ENCODE data around the gene RAX.

The RAX gene

DNA sequence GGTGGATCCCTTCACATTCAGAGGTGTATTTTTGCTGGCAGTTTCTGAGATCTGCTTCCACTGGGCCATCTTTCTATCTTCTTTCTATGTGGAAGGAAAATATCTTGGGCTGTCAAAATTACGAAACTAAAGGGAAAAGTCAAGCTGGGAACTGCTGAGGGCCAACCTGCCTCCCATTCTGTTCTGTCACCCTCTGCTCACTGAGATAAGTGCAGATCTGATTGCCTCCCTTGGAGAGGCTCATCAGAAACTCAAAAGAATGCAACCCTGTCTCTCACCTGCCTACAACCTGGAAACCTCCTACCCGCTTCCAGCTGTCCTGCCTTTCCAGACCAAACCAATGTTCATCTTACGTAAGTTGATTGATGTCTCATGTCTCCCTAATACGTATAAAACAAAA is 26.5 kb downstream of the RAX start:
- DNase-seq (ENCODE audit: low read depth) = no peak

DNA sequence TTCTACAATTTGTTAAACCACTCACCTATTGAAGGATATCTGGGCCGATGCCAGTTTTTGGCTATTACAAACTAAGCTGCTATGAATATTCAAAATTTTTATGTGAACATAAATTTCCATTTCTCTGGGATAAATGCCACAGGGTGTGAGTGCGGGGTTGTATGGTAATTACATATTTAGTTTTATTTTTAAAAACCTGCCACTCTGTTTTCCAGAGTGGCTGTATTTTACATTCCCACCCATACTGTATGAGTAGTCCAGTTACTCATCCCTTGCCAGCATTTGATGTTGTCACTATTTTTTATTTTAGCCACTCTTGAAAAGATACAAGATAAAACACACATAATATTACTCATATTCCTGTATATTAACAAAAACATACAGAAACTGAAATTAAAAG is 30.3 kb downstream of the RAX start:
- DNase-seq (ENCODE audit: low read depth) = no peak

DNA sequence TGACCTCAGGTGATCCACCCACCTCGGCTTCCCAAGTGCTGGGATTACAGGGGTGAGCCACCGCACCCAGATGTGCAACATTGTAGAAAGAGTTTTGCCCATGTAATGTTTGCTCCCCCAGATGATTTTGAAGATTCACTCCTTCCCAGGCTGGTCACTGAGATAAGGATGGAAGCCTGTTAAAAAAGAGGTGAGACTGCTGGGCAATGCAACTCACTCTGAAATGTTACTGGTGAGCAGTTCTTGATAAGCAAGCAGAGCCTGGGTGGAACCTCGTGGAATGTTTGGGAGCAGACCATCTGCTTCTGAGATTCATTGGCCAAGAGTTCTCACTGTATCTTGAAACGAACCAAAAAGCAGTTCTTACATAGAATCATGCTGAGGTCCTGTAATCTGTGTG is 33.6 kb downstream of the RAX start:
- no peak for DNase-seq (ENCODE audit: low read depth)

DNA sequence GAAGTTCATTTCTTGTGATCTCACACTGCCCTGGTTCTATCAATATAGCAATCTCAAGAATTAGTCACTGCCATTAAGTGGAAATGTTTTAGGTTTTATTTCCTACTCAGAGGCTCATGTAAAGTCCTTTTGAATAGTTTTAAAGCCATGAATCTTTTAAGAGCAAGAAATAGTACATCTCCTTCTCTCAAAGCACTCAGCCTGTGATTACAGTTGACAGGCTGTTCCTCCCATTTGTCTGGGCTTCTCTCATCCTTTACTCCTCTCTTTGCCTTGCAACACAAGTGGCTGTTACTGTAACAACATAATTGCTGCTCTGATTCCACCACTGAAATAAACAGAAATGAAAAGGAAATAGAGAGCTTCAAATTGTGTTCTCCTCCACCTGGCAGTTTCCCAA is 34.9 kb downstream of the RAX start:
- DNase-seq (ENCODE audit: low read depth) = no peak

DNA sequence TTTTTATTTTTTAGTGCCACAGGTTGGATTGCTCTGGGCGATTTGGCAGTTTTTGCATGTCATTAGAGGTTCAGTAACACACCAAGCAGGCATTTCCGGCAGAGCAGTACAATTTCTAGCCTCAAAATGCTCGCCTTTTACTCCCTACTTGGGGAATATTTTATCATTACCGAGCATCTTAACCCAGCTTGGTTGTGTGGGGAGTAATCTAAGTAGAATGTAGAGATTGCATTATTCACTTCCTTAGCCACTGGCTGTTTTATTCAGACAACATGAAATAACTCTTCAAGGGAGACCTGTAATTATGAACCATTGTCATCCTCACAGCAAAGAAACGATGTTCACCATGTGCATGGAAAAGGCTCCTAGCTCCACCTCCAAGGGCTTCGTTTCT is 40.2 kb downstream of the RAX start:
- DNase-seq (ENCODE audit: low read depth) = no peak

DNA sequence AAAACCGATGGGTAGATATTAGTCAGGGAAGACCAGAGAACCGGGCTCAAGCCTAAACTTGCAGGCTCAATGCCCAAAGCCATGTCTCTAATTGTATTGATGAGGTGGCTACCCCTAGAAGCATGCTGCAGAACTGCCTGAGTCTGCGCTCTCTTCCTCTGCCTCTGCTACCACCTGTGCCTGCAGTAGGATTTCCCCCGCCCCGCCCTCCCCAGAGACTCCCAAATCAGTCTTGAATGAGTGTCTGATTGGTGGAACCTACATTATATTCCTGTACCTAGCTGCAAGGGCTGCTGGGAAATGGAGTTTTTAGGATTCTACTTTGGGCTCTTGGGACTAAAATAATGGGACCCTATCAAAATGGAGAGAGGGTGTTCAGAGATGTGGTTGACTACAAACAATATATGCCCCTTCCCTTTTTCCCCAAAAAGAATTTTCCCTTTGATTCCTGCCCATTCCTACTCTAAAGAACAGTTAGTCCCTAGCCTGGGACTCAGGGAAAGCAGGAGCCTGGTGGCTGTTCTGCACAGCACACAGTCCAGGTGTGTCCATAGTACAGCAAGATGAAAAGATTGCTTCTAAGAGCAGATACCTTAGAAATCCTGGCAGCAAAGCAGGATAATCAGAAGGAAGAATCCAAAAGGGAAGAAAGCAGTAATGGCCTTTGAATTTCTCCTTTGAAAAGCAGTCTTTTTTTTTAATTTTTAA is 40.8 kb downstream of the RAX start:
- DNase-seq (ENCODE audit: low read depth) = no peak

DNA sequence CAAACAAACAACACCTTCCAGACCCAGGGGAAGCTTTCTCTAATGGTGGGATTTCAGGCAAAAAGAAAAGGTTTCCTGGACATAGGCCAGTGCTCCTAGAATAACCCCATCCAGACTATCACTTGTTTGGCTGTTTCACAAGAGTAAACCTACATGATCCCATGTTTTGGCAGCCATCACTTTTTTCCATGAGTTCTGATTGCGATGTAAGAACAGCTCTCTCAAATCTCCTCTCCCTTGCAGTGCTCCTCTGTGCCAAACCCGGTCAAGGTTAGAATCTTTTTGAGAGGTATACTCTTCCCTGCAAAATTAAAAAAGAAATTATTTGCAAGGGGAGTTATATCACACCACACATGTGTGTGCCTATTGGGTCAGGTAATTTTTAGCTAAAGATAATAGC is 41.4 kb downstream of the RAX start:
- no peak for DNase-seq (ENCODE audit: low read depth)

DNA sequence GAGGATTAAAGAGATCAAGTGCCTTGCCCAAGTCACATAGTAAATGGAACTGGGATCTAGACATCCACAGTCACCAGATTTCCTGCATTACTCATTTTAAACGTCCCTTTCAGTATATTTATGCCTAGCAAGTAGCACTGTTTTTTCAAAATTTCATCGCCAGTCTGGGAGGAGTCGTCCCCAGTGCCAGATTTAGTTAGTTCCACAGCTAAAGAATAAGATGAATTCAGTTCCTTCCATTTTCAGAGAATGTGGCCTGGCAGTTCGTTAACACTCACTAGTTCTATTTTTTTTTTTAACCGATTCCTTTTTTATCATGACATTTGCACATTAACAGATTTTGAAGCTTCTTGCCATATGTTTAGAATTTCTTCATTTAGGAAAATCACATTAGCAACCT is 42.1 kb downstream of the RAX start:
- no peak for DNase-seq (ENCODE audit: low read depth)

DNA sequence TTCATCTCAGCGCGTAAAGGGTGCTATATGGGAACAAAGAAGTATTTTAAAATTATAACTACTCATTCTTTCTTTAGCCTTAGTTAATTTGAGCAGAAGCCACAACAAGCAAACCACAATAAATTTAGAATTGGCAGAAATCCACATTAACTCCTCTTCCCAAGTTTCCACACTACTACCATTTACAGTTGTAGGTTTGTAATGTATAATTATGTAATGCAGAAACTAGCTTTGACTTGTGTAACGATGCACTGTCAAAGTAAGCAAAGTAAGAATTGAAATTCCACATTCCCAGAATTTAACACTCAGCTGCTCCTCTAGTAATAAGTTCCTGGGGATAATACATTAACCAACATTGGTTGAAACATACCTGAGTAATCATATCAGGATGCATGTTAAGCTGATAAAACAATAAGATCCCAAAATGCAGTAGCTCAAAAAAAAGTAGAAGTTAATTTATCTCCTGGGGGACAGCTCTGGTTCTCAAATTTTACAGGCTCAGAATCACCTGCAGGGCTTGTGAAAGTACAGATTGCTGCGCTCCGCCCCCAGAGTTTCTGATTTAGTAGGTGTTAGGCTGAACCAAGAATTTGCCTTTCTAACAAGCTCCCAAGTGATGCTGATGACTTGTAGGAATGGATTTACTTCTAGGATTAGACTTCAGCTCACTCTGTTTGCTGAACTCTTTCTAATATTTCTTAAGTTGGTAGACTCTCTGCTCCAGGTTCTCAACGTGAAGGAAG is 43.4 kb downstream of the RAX start:
- DNase-seq (ENCODE audit: low read depth) = no peak

DNA sequence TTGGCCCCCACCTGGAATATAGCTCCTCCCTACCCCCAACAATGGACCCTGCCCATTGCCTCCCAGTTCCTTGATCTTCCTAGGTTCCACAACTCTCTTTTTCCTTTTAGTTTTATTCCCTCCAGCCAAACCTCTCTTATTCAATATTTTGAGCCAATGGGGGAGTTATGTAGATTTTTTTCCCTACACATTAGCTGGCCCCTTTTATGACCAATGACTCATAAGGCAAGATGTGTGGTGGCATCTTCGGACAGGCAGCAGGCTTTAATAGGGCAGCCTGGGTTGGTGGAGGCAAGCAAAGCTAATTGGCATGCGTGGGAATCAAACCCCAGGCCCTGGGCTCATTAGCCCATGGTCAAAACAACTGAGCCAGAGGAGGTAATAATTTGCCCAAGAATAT is 44.1 kb downstream of the RAX start:
- no peak for DNase-seq (ENCODE audit: low read depth)

DNA sequence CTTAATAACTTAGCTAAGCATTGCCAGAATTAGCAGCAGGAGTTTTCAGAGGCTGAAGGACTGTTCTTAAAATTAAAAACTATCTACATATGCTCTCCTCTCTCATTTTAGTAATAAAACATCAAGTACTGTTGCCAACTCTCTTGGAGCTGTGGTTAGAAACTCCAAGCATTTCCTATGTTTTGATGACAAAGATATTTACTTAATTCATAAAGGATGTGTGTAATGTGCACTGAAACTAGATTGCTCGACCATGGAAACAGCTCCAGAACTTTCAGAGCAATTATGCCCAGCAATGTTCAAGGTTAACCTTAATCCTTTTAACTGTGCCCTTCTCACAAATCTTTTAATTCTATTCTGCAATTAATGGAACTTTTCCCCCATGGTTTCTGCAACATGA is 44.9 kb downstream of the RAX start:
- DNase-seq (ENCODE audit: low read depth) = no peak

DNA sequence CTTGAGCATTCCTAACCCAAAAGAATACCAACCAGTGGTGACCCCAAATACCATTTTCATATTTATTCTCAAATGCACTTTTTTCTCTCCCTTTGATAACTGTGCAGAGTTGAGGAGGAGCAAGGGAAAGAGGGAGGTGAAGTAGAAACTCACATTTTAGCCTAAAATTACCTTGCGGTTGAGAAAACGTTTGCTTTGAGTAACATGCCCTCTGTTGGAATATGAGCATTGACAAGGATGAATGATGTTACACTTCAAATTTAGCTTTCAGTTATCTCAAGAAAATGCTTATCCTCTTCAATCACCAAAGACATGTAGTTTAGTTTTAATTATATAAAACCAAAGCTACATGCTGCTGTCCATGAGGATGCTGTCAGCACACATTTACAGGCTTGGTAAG is 50.9 kb downstream of the RAX start:
- no peak for DNase-seq (ENCODE audit: low read depth)

DNA sequence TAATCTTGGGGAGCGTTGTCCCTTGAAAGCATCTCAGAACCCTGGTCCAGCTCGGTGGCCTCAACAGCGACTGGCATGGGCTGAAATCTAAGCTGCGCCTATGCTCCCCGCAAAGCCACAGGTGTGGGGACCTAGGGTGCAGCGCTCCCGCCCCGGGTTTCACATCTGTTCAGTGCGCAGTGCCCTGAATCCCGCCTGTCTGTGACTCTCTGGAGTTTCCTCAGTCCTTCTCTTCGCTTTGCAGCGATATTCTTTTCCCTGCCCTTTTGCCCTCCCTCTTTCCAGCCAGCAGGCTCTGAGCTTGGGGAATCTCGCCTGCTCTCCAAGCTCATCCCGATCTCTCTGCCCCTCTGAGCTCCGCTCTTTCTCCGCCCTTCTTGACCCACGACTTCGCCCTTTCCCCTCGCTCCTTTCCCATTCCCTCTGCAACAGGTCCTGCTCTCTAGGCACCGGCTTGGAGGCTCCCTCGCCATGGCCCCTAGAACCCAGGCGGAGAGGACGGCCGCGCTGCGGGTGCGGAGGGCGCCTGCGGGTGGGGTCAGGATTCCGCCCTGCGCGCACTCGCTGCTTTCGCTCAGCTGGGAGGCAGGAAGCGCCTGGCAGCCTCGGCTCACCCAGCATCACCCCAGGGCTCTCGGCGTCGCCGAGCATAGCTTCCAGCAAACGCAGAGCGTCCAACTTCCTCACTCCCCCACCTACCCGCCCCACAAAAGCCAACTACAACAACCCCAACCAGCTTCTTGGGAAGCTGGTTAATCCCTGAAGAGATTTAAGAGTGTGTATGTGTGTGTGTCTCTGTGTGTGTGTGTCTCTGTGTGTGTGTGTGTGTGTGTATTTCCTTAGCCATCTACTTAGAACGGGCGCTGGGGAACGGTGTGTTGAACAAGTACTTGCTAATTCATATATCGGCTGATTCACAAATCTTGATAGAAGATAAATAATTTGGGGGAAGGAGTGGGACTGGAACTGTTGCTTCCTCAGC is 52.2 kb downstream of the RAX start:
- DNase-seq (ENCODE audit: low read depth) = no peak

DNA sequence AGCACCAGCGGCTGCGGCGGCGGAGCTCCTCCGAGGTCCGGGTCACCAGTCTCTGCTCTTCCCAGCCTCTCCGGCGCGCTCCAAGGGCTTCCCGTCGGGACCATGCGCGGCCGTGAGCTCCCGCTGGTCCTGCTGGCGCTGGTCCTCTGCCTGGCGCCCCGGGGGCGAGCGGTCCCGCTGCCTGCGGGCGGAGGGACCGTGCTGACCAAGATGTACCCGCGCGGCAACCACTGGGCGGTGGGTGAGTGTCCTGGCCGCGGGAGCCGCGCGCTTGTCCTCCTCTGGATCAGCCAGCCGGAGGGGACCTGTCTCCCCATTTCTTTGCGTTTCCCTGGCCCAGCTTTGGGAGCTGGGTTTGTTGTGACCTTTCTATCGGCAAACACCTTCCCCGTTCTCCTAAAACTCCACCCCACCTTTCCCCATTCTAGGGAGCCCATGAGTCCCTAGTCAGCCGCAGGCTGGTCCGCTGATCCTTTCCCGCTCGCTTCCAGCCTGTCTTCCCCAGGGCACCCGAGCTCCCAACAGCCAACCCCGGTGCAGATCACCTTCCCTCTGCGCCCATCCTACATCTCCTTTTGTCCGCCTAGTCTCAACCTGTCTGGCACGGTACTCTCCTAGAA is 53.0 kb downstream of the RAX start:
- no peak for DNase-seq (ENCODE audit: low read depth)

DNA sequence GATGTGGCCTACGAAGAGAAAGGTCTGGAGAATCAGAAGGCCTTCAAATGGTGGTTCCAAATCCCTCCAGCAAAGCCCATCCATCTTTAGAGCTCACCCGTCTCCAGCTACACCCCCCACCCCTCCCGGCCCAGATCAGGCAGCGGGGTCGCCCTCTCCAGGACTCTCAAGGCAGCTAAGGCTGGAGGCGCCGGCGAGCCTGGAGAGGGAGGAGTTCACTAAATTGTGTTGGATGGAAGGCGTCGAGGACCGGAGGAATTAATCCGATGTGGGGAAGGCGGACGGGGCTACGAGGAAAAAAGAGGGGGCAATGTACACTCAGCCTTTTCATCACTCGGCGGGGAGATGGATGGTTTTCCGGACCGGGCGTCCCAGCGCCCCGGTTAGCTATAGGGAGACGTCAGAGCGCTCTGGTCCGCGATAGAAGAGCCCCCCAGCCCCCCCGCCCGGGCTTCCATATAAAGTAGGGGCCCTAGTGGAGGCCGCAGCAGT is 53.5 kb downstream of the RAX start, which contains the start of gene GRP:
Gene GRP, plus strand, starts transcription at position 487 of the 492 bp plus-strand sequence. CDS start 108 bp downstream, outside the sequence.
- no peak for DNase-seq (ENCODE audit: low read depth)

DNA sequence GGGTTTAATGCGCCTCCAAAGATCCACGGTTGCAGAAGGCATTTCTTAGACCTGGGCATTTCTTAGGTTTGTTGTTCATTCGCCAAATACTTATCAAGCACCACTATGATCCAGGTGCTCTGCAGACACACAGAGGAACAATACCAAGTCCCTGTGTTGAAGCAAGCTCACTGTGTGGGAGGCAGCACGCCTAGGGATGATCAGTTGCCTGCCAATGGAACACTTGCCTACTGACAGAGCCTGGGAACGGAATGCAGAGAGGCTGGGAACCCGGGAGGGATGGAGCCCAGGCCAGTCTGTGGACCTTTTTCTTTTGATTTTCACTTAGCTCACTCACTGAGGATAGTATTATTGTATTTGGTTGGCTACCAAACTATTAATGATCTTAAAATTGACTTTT is 55.2 kb downstream of the RAX start:
- DNase-seq (ENCODE audit: low read depth) = no peak

Measured in HS-27A (cell line).